GM12874 (cell line): ENCODE results near the gene OS9.

Experiments
- CTCF ChIP-seq: IDR thresholded peaks from 2 replicates; pipeline ENCODE4 v1.5.1; 2011; ENCODE audit warnings: low read depth, mild to moderate bottlenecking, control low read depth, low read length, moderate library complexity; ENCODE audit not compliant: insufficient read depth

The OS9 gene

GRCh38 chr12:57770734-57771133 lies 76.8 kb downstream of the OS9 start:
- no peak for TF ChIP-seq CTCF
